T-helper 1 cell (primary cell): ENCODE results near the gene VWA5A.
"Not testable (repeated sequence)": the region's sequence is repeated elsewhere in the genome, so short reads cannot be mapped to it uniquely, and the experiment has no call there.

Experiments used
- DNase-seq, 5 donors: peaks; one replicate each; pipeline ENCODE4 v3.0.0-alpha.2; 2012 to 2020

VWA5A gene

GRCh38 chr11:124096364-124096763 is 18.9 kb upstream of the VWA5A start:
- no peak for DNase-seq

- no peak for DNase-seq
These were observed 17.1 kb upstream of the VWA5A start for GRCh38 chr11:124098141-124098540.

GRCh38 chr11:124101737-124102136 is 13.5 kb upstream of the VWA5A start:
- DNase-seq, result no peak

- peak in 1 of 5 donors; percentile 18 for DNase-seq
These were observed 7.1 kb upstream of the VWA5A start for GRCh38 chr11:124108156-124108555.

GRCh38 chr11:124109377-124109776 is 5.9 kb upstream of the VWA5A start:
- DNase-seq, result no peak

GRCh38 chr11:124110201-124110600 is 5.0 kb upstream of the VWA5A start:
- no peak for DNase-seq

- no peak for DNase-seq
These were observed 1.4 kb upstream of the VWA5A start for GRCh38 chr11:124113890-124114289.

- DNase-seq, result peak in 1 of 5 donors; percentile 7
These were observed 749 bp downstream of the VWA5A start for GRCh38 chr11:124115782-124116616.

- no peak for DNase-seq
These were observed 3.9 kb downstream of the VWA5A start for GRCh38 chr11:124119103-124119502.

GRCh38 chr11:124120891-124121290 is 5.6 kb downstream of the VWA5A start:
- no peak for DNase-seq

GRCh38 chr11:124122123-124122522 is 6.9 kb downstream of the VWA5A start:
- no peak for DNase-seq

- no peak for DNase-seq
These were observed 8.4 kb downstream of the VWA5A start for GRCh38 chr11:124123622-124124021.

- DNase-seq, result not testable (repeated sequence)
These were observed 11.9 kb downstream of the VWA5A start for GRCh38 chr11:124127134-124127533.

- no peak for DNase-seq
These were observed 27.8 kb downstream of the VWA5A start for GRCh38 chr11:124143034-124143433.

GRCh38 chr11:124147951-124148350 is 32.7 kb downstream of the VWA5A start:
- no peak for DNase-seq

GRCh38 chr11:124150684-124151083 is 35.4 kb downstream of the VWA5A start:
- no peak for DNase-seq

- no peak for DNase-seq
These were observed 37.6 kb downstream of the VWA5A start for GRCh38 chr11:124152770-124153407.

- DNase-seq, result no peak
These were observed 38.6 kb downstream of the VWA5A start for GRCh38 chr11:124153821-124154220.

- DNase-seq, result no peak
These were observed 44.2 kb downstream of the VWA5A start for GRCh38 chr11:124159481-124159880.

GRCh38 chr11:124160986-124161385 is 45.7 kb downstream of the VWA5A start:
- no peak for DNase-seq

- DNase-seq, result no peak
These were observed 52.6 kb downstream of the VWA5A start for GRCh38 chr11:124167826-124168231.

- no peak for DNase-seq
These were observed 53.5 kb downstream of the VWA5A start for GRCh38 chr11:124168796-124169195.

- not testable (repeated sequence) for DNase-seq
These were observed 55.1 kb downstream of the VWA5A start for GRCh38 chr11:124170315-124170714.
